Measurements from ENCODE around the gene RTCB.
"Not testable (repeated sequence)": the region's sequence is repeated elsewhere in the genome, so short reads cannot be mapped to it uniquely, and the experiment has no call there.

Gene RTCB

DNA sequence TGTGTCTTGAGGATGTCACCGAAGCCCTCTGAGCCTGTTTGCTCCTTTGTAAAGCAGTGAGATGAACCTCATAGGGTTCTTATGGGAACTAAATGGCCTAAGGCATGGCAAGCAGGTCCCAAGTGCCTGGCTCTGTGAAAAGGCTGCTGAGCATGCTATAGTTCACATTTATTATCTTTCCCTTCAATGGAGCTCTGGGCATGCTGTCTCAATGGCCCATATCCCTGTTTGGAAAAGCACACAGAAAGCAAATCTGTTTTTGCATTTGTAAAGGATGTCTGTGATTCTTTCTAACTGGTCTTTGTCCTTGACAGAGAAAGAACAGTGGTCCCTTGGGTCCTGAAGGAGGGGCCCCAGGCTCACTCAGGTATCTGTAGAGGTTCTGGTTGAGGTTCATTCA is 26.4 kb downstream of the RTCB start:
- DNase-seq = no peak

DNA sequence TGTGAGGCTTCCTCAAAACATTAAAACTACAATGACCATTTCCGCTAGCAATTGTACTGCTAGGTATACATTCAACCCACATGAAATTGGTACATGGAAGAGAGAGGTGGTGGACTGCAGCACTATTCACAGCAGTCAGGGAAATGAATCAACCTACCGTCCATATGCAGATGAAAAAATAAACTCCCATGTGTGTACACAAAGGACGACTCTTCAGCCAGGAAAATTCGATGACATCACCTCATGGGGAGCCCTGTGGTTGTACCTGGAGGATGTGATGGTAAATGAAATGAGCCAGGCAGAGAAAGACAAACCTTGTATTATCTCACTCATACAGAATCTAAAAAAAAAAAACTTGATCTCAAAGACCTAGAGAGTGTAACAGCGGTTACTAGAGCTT is 31.1 kb downstream of the RTCB start:
- no peak for DNase-seq

DNA sequence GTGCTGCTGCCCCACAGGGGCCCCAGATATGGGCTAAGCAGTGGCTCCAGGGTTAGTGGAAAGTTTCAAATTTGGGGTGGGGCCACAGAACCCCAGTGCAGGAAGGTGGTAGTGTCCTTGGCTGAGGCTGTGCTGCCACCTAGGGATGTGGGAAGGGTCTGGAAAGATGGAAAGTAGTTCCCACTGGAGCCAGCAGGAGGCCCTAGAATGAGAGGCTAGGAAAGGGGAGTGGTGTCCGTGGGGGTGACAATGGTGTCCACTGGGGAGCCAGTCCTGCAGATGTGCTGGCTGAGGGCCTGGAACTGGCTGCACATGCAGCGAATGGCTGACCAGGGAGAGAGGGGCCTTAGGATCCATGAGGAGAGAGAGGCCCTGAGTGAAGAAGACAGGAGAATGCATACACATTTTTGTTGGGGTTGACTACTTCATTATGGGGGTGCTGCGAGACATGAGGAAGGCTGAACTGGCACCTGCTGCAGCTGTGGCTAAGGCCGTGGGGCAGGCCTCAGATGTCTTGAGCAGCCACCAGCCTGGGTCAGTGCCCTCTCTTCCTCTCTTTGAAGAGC is 33.3 kb downstream of the RTCB start:
- DNase-seq = peak in 1 of 2 donors; percentile 28

DNA sequence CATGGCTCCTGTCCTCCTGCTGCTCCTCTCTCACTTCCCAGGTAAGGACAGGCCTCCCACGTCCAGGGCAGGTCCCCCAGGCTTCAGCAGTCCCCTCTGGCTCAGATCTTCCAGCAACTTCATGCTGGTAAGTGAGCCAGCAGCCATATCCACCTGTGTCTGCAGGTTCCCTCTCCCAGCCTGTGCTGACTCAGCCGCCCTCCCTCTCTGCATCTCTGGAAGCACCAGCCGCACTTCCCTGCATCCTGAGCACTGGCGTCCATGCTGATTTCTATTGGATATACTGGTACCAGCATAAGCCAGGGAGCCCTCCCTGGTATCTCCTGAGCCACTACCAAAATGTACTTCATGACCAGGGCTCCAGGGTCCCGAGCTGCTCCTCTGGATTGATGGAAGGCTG is 35.4 kb downstream of the RTCB start:
- DNase-seq = no peak

DNA sequence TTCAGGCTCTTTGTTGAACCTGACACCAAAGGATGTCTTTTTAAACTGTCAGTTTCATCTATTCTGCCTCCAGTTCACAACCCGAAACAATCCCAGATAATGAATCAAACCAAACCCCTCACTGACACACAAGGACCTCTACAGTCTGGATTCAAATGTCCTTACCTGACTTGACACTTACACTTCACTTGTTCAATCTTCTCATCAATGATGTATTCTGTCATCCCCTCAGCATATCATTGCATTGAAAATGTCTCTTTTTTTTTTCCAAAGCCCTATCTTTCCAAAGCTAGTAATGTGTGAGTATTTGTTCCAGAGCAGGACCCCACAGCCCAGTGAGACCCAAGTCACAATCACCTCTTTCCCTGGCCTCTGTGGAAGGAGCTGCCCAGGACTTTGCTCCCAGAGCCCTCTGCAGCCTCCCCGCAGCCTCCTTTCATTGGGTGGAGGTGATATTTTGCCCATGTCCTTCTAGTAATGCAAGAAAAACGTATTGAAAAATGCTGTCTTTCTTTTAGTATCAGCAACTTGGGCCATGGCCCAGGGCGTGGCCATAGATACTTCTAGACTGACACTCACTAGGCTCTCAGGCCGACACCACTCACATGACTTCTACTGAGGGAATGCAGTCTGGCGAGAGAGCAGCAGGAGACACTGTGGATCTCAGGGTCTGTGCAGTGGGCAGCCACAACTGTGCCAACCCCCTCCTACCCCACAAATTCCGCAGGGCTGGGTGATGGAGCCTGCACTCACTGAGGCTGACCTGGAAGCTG is 36.2 kb downstream of the RTCB start:
- no peak for DNase-seq

DNA sequence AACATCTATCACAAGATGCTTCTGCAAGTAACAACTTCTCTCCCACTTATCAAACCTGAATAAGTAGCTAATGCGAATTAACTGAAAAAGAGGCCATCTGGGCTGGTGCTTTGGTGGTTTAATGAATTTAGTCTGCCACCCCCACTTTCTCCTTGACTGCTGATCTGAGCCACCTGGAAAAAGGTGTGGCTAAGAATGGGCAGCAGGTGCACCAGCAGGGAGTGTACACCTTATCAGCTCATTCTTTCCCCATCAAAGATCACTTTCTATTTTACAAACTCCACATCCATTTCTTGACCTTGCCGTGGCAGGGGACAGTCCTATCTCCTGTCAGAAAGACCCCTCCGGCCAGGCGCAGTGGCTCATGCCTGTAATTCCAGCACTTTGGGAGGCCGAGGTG is 47.8 kb downstream of the RTCB start:
- no peak for DNase-seq

DNA sequence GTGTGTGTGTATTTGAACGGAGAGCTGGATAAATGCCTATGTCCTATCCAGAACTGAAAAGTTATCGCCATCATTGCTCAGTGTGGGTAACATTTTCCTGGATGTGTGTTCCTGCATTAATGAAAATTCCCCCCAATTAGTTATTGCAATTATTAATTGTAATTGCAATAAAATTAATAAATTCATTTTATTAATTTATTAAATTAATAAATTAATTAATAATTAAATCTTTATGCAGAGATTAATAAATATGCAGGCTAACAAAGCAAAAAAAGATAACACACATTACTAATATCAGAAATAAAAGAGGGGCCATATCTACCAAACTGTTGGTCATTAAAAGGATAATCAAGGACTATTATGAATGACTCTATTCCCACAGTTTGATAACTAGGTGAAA is 50.8 kb downstream of the RTCB start:
- DNase-seq = no peak

DNA sequence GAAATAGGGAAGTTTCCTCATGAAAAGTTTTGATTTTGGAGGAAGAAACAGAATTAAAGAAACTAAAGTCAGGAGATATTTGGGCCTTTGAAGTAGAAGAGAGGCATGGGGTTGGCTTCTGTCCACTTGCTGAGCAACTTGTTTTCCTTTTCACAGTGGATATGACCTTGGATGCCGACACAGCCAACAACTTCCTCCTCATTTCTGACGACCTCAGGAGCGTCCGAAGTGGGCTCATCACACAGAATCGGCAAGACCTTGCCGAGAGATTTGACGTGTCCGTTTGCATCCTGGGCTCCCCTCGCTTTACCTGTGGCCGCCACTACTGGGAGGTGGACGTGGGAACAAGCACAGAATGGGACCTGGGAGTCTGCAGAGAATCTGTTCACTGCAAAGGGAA is 52.0 kb downstream of the RTCB start:
- not testable (repeated sequence) for DNase-seq

DNA sequence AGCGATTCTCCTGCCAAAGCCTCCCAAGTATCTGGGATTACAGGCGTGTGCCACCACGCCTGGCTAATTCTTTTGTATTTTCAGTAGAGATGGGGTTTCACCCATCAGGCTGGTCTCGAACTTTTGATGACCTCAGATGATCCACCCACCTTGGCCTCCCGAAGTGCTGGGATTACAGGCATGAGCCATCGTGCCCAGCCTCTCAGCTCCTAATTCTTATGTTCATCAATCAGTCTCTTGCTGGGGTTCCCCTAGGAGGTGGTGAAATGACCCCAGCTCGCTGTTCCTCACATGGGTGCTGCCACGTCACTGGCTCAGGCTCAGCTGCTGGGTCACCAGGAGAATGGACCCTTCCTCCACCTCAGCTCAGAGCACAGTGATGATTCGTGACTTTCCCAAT is 54.5 kb downstream of the RTCB start, which contains the start of gene RFPL3:
Gene RFPL3, plus strand, starts transcription at position 301 of the 400 bp plus-strand sequence. CDS start 205 bp downstream, outside the sequence.
- DNase-seq = not testable (repeated sequence)

DNA sequence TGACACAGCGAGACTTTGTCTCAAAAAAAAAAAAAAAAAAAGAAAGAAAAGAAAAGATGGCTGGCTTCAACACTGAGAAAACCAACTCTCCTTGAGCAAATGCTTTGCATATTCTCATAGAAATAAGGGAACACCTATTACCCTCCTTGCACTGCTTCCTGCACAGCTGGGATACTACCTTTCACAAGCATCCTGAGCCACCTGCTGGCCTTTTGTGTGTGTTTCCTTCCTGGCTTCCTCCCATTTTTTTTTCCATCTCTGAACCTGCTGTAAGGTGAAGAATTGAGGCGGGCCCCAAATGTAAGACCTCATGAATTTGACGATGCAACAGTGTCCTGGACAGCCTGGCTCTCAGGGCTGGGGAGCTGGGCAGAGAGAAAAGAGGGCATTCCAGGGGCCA is 56.3 kb downstream of the RTCB start:
- no peak for DNase-seq

DNA sequence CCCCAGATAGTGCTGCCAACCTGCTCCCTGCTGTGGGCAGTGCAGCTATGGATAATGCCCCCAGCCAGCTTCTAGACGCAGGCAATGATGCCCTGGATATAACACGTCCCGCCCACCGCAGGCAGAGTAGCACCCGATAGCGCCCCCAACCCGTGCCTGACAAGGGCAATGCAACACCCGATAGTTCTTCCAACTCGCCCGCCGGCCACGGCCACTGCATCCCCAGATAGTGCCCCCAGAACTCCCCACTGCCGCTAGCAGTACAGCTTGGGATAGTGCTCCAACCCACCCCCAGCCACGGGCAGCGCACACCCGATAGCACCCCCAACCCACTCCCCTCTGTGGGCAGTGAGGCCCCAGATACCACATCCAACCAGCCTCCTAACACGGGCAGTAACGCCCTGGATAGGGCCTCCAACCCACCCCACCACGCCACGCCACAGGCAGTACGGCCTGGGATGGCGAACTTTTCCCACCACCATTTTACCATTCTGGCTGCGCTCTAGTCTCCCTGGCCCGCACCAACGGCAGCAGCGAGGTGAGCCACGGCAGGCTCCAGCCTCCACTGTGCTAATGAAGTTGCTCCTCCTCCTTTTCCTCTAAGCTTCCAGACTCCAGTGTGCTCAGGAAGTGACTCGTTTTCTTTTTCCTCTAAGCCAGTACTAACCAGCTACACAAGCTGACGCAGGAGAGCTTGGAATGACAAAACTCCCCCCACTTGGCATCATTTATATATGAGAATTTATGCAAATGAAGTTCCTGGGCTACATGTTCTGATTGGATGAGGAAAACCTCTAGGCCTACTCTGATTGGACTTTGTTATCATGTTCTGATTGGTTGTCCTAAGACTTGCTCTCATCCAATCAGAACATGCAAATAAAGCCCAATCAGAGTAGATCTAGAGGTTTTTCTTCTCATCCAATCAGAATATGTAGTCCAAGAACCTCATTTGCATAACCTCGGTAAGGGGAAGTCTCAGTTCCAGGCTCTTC is 57.4 kb downstream of the RTCB start:
- no peak for DNase-seq

DNA sequence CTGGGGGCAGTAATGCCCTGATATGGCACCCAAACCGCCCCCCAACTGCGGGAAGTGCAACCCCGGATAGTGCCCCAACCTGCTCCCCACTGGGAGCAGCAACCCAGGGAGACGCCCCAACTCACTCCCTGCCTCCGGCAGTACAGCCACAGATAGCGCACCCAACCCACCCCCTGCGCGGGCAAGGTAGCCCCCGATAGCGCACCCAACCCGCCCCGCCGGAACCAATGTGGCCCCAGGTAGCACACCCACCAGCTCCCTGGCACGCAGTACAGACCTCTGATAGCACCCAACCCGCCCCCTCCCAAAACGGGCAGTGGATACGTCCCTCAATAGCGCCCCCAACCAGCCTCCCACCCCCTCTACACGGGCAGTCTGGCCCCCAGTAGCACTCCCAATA is 58.2 kb downstream of the RTCB start:
- DNase-seq = no peak

DNA sequence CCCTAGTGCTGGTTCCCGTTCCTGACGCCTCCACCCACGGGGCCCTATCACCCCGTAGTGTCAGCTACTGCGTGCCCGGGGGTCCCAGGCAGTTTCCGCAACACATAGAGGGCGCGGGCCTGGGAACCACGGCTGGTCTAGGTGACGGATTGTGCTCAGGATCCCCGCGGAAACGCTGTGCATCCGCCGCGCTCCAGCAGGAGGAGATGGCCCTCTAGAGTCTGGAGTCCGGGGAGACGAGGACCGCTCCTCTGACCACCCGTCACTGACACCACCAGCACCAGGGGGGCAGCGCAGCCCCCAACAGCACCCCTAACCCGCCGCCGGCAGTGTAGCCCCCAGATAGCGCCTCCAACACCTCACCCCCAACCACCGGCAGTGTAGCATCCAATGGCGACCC is 58.8 kb downstream of the RTCB start:
- DNase-seq = no peak

DNA sequence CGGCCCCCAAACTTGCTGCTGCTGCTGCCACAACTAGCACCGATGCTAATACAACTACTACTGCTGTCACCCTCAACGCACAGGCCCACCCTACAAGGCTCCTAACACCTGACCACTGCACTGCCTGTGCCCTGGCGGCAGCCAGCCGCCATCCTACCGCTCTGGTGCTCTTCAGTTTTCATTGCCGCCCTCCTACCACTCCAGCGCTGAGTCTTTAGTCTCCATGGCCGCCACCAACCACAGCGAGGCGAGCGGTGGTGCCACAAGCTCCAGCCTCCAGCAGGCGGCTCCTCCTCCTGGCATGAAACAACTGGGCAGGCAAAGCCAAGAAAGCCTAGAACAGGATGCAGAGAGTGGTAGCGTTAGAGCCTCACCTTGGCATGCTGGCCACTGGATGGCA is 59.4 kb downstream of the RTCB start:
- DNase-seq = no peak

DNA sequence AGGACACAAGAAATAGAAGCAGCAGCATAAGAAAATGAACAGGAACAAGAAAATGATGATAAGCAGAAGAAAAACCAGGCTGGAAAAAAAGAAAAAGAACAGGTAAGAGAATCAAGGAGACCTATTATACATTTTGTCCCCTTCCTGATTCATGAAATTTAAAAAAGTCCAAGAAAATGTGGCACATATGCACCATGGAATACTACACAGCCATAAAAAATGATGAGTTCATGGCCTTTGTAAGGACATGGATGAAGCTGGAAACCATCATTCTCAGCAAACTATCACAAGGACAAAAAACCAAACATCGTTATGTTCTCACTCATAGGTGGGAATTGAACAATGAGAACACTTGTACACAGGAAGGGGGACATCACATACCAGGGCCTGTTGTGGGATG is 60.2 kb downstream of the RTCB start:
- DNase-seq = not testable (repeated sequence)

DNA sequence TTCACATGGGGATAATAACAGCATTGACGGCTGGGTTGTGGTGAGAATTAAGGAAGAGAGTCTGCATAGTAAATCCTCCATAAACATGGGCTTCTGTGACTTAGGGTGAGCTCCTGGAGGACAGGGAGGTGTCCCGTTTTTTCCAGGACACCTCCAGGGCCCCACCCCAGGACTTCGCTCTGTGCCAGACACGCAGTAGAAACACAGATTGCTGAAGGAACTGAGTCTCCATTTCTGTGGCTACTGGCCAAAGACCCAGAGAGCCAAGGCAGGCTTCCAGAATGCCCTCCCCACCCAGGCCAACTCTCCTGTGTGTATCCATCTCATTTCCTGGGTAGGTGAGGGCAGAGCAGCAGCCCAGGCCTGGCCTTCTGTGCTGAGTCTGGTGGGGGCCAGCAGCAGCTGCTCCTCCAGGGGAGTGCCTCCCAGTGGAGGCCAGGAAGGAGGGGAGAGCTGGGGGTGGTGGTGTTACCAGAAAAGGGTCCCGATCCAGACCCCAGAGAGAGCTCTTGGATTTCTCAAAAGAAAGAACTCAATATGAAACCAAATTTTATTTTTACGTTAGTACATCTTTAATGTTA is 63.9 kb downstream of the RTCB start:
- DNase-seq = no peak

DNA sequence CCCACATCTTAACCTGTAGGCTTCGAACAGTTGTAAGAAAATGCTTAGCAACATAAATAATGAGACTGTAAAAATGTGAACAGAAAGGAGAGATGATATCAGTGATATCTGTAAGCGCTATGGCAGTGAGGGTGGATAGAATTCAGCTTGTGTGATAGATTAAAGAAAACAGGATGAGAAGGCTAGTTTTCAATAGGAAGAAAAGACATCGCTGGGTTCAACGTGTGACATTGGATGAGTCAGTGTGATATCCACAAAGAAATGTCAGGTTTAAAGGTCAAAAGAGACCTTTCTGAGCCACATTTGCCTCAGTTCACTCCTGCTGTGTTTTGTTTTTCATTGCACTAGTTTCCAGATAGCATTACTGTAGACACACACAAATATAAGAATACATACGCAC is 68.1 kb downstream of the RTCB start:
- no peak for DNase-seq

DNA sequence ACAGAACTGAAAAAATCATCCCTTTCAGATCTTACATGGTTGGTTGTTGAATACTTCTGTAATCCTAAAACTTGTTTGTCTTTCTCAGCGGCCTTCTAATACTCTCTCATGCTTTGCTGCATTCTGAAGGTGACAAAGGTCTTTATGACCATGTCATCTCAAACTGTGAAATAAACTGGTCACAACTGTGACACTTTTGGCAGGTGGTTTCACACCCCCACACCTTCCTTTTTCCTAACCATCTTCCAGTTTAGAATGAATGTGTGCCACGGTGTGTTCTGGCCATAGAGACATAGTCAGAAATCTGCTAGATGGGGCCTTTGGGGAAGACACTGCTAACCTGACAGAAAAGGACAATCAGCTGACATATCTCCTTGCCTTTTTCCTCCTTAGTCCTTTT is 69.1 kb downstream of the RTCB start:
- DNase-seq = no peak

DNA sequence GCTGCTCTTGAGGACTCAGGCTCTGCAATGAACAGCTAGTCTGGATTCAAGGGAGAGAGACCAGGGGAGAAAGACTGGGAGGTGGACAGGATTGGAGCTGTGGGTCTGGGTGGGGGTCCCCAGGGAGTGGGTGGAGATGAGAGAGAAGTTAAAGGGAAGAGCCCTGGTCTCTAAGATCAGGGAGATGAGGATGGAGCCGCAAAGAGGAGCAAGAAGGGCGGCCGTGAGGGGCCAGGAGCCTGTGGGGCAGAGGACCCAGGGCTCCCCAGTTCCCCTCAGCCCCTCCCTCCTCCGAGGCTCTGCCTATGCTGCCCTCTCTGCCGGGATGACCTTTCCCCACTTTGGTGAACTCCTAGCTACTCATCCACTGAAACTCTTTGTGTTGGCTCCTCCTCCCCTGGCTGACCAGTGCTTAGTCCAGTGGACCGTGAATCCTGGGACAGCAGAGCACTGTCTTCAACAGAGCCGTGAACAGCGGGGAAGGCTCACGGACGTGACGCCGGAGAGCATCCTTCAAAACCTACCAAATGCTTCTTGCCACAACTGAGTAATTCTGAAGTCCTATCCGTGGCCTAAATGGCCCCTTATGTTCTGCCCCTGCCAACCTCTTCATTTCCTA is 70.8 kb downstream of the RTCB start:
- no peak for DNase-seq

DNA sequence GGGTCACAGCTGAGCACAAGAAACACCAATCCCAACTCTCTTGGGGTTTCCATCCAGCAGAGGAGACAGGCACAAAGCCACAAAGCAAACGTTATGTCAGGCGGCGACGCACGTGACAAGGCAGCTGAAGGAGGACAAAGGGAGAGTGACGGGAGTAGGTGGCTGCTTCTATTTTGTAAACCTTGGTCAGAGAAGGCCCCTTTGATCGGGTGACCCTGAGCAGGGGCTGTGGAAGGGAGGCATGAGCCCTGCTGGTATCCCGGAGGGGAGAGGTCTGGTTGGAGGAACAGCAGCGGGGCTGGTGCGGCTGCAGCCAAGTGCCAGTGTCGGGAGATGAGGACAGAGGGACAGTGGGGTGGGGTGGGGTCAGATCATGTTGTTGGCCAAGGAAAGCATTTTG is 71.6 kb downstream of the RTCB start:
- no peak for DNase-seq

DNA sequence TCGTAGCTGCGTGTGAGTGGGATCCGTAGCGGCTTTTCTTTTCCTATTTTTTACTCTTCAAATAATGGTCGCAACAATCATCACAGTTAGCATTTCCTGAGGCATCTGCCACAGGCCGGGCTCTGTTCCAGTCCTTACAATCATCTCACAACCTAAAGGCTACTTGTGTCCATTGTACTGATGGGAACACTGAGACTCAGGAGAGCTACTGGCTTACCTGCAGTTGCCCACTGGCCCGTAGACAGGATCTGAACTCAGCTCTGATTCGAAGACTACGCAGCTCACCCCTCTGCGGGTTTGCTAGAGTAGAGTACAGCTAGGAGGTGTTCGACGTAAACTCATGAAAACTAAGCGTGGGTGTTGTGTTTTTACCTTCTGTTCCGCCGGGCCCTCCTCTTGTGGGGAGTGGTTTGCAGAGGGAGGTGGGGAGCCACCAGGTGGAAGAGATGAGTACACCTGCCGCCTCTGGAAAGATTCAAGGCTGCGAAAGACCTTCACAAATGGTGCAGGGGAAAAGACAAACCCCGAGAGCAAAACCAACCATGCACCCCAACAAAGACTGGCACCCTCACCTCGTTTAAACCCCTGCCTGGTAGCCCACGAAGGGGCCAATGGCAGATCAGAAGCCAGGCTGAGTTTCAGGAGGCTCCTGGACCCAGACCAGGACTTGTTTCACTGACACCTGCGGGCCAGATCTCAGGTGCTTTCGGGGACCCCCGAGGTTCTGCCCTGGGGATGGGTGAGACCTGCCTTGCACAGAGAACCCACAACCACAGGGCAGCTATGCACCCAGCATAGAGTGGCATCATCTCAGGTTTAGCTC is 72.6 kb downstream of the RTCB start:
- peak in 1 of 2 donors; percentile 3 for DNase-seq

DNA sequence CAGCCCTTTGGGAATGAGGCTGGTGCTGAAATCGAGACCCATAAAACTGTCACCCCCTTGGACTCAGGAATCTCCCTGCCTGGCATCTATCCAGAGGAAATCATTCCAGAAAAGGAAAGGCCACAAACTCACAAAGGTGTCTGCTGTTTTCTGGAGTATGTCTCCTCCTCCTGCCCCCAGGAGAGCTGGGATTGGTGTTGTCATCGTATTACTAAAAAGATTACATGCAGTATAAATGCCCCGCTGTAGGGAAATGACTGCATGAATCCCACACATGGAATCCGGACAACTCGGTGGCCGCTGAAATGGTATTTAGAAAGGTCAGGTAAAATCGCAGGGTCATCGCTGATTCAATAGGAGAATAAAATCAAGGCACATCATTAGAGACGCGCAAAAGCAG is 73.3 kb downstream of the RTCB start:
- no peak for DNase-seq
